NT2/D1 (cell line): ENCODE measurements around the gene SIRT2.

Experiments used
- DNase-seq: peaks from one replicate; pipeline ENCODE4 v3.0.0-alpha.2; 2011; ENCODE audit warnings: low read depth, low spot score
- H3K27me3 ChIP-seq: 2 replicates; pipeline ENCODE4 v1.6.0; 2011; ENCODE audit warnings: mild to moderate bottlenecking; ENCODE audit not compliant: insufficient read length, insufficient read depth
- H3K36me3 ChIP-seq: 2 replicates; pipeline ENCODE4 v1.6.1; 2011; ENCODE audit warnings: mild to moderate bottlenecking, low read length, mixed read lengths; ENCODE audit not compliant: insufficient read depth, insufficient read length
- H3K4me1 ChIP-seq: 2 replicates; pipeline ENCODE4 v1.5.1; 2011; ENCODE audit not compliant: insufficient read depth, insufficient read length
- H3K4me3 ChIP-seq: 2 replicates; pipeline ENCODE4 v1.5.1; 2011; ENCODE audit warnings: low read depth; ENCODE audit not compliant: insufficient read length
- H3K9ac ChIP-seq: 2 replicates; pipeline ENCODE4 v1.6.0; 2011; ENCODE audit warnings: low read depth; ENCODE audit not compliant: insufficient read length
- H3K9me3 ChIP-seq: 2 replicates; pipeline ENCODE4 v1.5.1; 2011; ENCODE audit warnings: mild to moderate bottlenecking, low read length; ENCODE audit not compliant: insufficient read depth
- SUZ12 ChIP-seq: IDR thresholded peaks from 2 replicates; pipeline ENCODE4 v1.6.1; 2011; ENCODE audit not compliant: insufficient read length, insufficient read depth; ENCODE audit errors: extremely low read depth
- YY1 ChIP-seq: IDR thresholded peaks from 2 replicates; pipeline ENCODE4 v1.6.1; 2011; ENCODE audit not compliant: insufficient read length, insufficient read depth
- ZNF274 ChIP-seq: IDR thresholded peaks from 2 replicates; pipeline ENCODE4 v1.6.1; 2011; ENCODE audit warnings: mild to moderate bottlenecking, low read depth, low read length

SIRT2 gene

GRCh38 chr19:38928391-38929001, 29.1 kb upstream of the SIRT2 start:
- TF ChIP-seq ZNF274: no peak
- TF ChIP-seq YY1: no peak
- no peak for TF ChIP-seq SUZ12
- H3K4me3 ChIP-seq: no peak overlapping the region
- peaks cover 4% of the 10 kb centered on the region for H3K4me1 ChIP-seq
- H3K9ac ChIP-seq: no peak overlapping the region
- no peaks in the 10 kb centered on the region for H3K27me3 ChIP-seq
- peaks cover 54% of the 10 kb centered on the region for H3K36me3 ChIP-seq
- DNase-seq: no peak
- 0 out of 2 replicates have a peak, but pooled peaks cover 2% of the 10 kb centered on the region for H3K9me3 ChIP-seq

GRCh38 chr19:38924388-38924787, 25.0 kb upstream of the SIRT2 start:
- Histone ChIP-seq H3K4me1 (no peaks in the 10 kb centered on the region), H3K9me3 (no peaks in the 10 kb centered on the region), H3K36me3 (peaks cover 56% of the 10 kb centered on the region), H3K4me3 (no peak overlapping the region), H3K9ac (no peak overlapping the region), H3K27me3 (no peaks in the 10 kb centered on the region)
- TF ChIP-seq YY1 (no peak), SUZ12 (no peak), ZNF274 (no peak)
- DNase-seq: no peak

DNA sequence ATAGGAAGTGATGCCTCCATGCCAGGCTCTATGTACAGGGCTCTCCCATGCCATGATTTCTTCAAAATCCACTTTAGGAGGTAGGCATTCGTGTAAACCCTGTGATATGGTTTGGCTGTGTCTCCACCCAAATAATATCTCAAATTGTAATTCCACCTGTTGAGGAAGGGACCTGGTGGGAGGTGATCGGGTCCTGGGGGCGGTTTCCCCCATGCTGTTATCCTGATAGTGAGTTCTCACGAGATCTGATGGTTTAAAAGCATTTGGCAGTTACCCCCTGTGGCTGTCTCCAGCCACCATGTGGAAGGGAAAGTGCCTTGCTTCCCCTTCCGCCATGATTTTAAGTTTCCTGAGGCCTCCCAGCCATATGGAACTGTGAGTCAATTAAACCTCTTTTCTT, 23.1 kb upstream of the SIRT2 start:
- H3K9ac ChIP-seq: no peak overlapping the region
- TF ChIP-seq ZNF274 (no peak), SUZ12 (no peak)
- H3K9me3 ChIP-seq: no peaks in the 10 kb centered on the region
- no peak overlapping the region for H3K4me3 ChIP-seq
- H3K4me1 ChIP-seq: peaks cover 3% of the 10 kb centered on the region
- H3K36me3 ChIP-seq: peaks cover 52% of the 10 kb centered on the region
- no peak for DNase-seq
- H3K27me3 ChIP-seq: no peaks in the 10 kb centered on the region

DNA sequence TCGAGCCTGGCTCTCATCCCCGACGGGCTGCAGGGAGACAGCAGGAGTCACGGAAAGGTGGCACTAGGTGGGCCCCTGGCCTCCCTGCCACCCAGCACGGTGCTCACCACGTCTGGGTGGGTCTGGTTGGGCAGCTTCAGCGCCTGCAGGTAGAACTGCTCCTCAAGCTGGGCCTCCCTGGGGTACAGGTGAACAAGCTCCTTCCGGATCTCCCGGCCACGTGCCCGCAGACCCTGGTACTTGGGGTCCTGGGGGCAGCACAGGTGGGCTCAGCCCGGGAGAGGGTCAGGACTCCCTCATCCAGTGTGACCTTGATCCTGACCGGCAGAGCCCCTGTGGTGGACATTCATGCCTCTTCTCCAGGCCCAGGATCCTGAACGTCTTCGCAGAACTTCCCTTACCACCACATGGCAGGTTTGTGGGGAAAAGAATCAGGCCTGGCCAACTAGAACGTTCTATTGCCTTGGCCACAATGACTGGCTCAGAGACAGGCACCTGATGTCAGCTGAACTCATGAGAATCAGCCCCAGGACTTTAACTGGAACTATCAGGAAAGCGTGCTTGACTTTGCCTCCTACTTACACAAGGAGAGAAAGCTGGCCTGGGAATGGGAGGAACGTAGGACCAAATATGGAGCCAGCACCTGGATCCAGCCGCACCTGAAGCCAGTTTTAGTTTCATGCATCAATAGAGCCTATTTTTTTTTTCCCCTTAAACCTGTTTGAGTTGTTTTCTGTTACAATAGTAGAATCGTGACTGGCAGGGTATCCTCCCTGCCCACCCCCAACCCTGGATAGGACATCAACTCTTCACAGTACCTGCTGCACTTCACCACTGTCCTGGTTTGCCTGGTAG, 22.2 kb upstream of the SIRT2 start:
- Histone ChIP-seq H3K9ac (no peak overlapping the region), H3K27me3 (no peaks in the 10 kb centered on the region), H3K36me3 (peaks cover 47% of the 10 kb centered on the region), H3K9me3 (no peaks in the 10 kb centered on the region), H3K4me3 (no peak overlapping the region), H3K4me1 (peaks cover 3% of the 10 kb centered on the region)
- TF ChIP-seq ZNF274 (no peak), YY1 (no peak), SUZ12 (no peak)
- DNase-seq: no peak

DNA sequence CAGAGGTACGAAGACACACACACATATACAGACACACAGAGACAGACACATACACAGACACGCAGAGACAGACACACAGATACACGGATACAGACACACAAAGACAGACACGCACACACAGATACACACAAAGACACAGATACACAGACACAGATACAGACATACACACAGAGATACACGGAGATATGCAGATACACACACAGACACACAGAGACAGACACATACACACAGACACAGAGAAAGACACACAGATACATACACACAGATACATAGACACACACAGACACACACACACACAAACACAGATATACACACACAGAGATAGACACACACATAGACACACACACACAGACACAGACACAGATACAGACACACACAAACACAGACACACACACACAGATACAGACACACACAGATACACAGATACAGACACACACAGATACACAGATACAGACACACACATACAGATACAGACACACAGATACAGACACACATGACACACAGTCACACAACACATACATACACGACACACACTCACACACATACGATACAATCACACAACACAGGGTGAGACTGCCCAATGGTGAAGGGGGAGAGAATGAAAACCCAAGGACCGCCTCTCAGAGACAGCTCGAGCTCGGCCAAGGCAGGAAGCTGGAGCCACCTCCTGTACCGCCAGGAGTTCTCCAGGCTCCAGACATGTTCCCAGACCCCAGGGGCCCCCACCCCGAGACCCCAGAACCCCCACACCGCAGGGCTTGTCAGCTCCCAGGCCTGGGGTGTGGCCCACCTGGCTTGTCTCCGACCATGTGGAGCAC, 21.4 kb upstream of the SIRT2 start:
- H3K9me3 ChIP-seq: no peaks in the 10 kb centered on the region
- H3K4me3 ChIP-seq: no peak overlapping the region
- peaks cover 3% of the 10 kb centered on the region for H3K4me1 ChIP-seq
- peaks cover 46% of the 10 kb centered on the region for H3K36me3 ChIP-seq
- no peak for DNase-seq
- TF ChIP-seq SUZ12 (no peak), ZNF274 (no peak), YY1 (no peak)
- H3K27me3 ChIP-seq: no peaks in the 10 kb centered on the region
- no peak overlapping the region for H3K9ac ChIP-seq

- no peak for DNase-seq
- Histone ChIP-seq H3K4me3 (no peak overlapping the region), H3K9me3 (no peaks in the 10 kb centered on the region), H3K36me3 (peaks cover 38% of the 10 kb centered on the region), H3K9ac (no peak overlapping the region), H3K27me3 (no peaks in the 10 kb centered on the region), H3K4me1 (peaks cover 3% of the 10 kb centered on the region)
- no peak for TF ChIP-seq YY1
- no peak for TF ChIP-seq ZNF274
- no peak for TF ChIP-seq SUZ12
These were observed 20.6 kb upstream of the SIRT2 start for GRCh38 chr19:38919837-38920601.
